Endothelial cell of umbilical vein (primary cell): Measurements from ENCODE around the gene DNAH11. TPM values are rescaled to one million over a fixed set of nuclear protein-coding genes. Genes with fewer than 3 reads are reported as not detected.

Experiments
- BruUV-seq: library from RNA; stranded (reverse); fragments of 400-500 nt; replicated peaks from 2 replicates; lab custom pipeline; 2021; lab: Mats Ljungman, UMichigan
- CTCF ChIA-PET: fragments of 300-600, 350-600 bp; sonication (Branson Sonifier 250); formaldehyde crosslinking; loops from one replicate; lab custom pipeline; 2021; ENCODE audit warnings: antibody characterized with exemption, inconsistent platforms; lab: Charles Lee
- POLR2A ChIA-PET: fragments of 300-600, 350-600 bp; sonication (Branson Sonifier 250); formaldehyde crosslinking; loops from one replicate; lab custom pipeline; 2021; ENCODE audit warnings: antibody characterized with exemption, inconsistent platforms; lab: Charles Lee
- DNase-seq: peaks from one replicate; pipeline ENCODE4 v3.0.0-alpha.2; 2011; ENCODE audit warnings: low read depth, low spot score
- FAIRE-seq: peaks from 2 replicates; lab custom pipeline; 2011; peaks lifted over from hg19 to GRCh38; lab: Jason Lieb, UNC
- H2AFZ ChIP-seq: 2 replicates; pipeline ENCODE4 v1.6.0; 2012; ENCODE audit warnings: low read depth, low read length, control low read depth, inconsistent platforms
- H3K27ac ChIP-seq: 2 replicates; pipeline ENCODE4 v1.5.1; 2011; ENCODE audit warnings: low read depth, mild to moderate bottlenecking, control low read depth, low read length, moderate library complexity; ENCODE audit not compliant: insufficient read depth
- H3K27me3 ChIP-seq, 2 experiments: 2 replicates each; pipeline versions ENCODE4 v1.6.0 to v1.6.1; 2011; ENCODE audit warnings: low read length in 2 of 2, mixed read lengths in 1 of 2; ENCODE audit not compliant: control insufficient read depth in 2 of 2, insufficient read depth in 2 of 2
- H3K36me3 ChIP-seq, 2 experiments: 2 replicates in 1 of 2; 3 replicates in 1 of 2; pipeline ENCODE4 v1.5.1; 2011; ENCODE audit warnings: low read length in 2 of 2, mild to moderate bottlenecking in 1 of 2, moderate library complexity in 1 of 2; ENCODE audit not compliant: control insufficient read depth in 2 of 2, insufficient read depth in 2 of 2; ENCODE audit errors: extremely low read depth in 1 of 2
- H3K4me1 ChIP-seq: 3 replicates; pipeline ENCODE4 v1.5.1; 2011; ENCODE audit warnings: mild to moderate bottlenecking, low read length; ENCODE audit not compliant: control insufficient read depth, insufficient read depth; ENCODE audit errors: extremely low read depth
- H3K4me2 ChIP-seq: 2 replicates; pipeline ENCODE4 v1.6.1; 2011; ENCODE audit warnings: low read length, control low read depth, mixed read lengths; ENCODE audit not compliant: insufficient read depth
- H3K4me3 ChIP-seq, 3 experiments: fragments of 200-600 bp in 1 of 3; sonication (generic), shearing (Covaris generic) in 1 of 3; replicated peaks in 1 of 3; 2 replicates each; pipeline ENCODE4 v1.5.1; 2011 to 2016; ENCODE audit warnings: control low read depth in 3 of 3, low read length in 3 of 3, mild to moderate bottlenecking in 2 of 3, inconsistent platforms in 1 of 3, low read depth in 1 of 3, moderate library complexity in 1 of 3; ENCODE audit not compliant: insufficient read depth in 1 of 3
- H3K79me2 ChIP-seq: 2 replicates; pipeline ENCODE4 v1.6.0; 2012; ENCODE audit warnings: low read length, inconsistent platforms; ENCODE audit not compliant: control insufficient read depth, insufficient read depth
- H3K9ac ChIP-seq: replicated peaks from 2 replicates; pipeline ENCODE3; 2011; ENCODE audit warnings: low read length, control low read depth; ENCODE audit not compliant: insufficient read depth; ENCODE audit errors: extremely low read depth
- H3K9me1 ChIP-seq: replicated peaks from 3 replicates; pipeline ENCODE4 v1.6.0; 2011; ENCODE audit warnings: mild to moderate bottlenecking, low read length; ENCODE audit not compliant: control insufficient read depth, insufficient read depth; ENCODE audit errors: extremely low read depth
- H3K9me3 ChIP-seq: replicated peaks from 2 replicates; pipeline ENCODE4 v1.5.1; 2012; ENCODE audit warnings: low read length, inconsistent platforms; ENCODE audit not compliant: control insufficient read depth, insufficient read depth
- H4K20me1 ChIP-seq: replicated peaks from 2 replicates; pipeline ENCODE3; 2011; ENCODE audit warnings: mild to moderate bottlenecking, low read length; ENCODE audit not compliant: control insufficient read depth, insufficient read depth; ENCODE audit errors: extremely low read depth
- CTCF ChIP-seq, 2 donors: IDR thresholded peaks; 1 replicate in 1 of 2; 2 replicates in 1 of 2; pipeline ENCODE4 v1.5.1; 2011; ENCODE audit warnings: low read length in 2 of 2, mild to moderate bottlenecking in 2 of 2, moderate library complexity in 2 of 2, control low read depth in 1 of 2, inconsistent platforms in 1 of 2, low read depth in 1 of 2; ENCODE audit not compliant: insufficient read depth in 1 of 2; ENCODE audit errors: extremely low read depth in 1 of 2
- EZH2 ChIP-seq: IDR thresholded peaks from 2 replicates; pipeline ENCODE4 v1.6.1; 2012; ENCODE audit warnings: borderline replicate concordance, low read depth, mild to moderate bottlenecking, moderate library complexity, low read length, inconsistent platforms; ENCODE audit not compliant: severe bottlenecking
- FOS ChIP-seq: IDR thresholded peaks from 2 replicates; pipeline ENCODE4 v1.6.1; 2011; ENCODE audit warnings: mild to moderate bottlenecking, low read length, moderate library complexity, borderline replicate concordance; ENCODE audit not compliant: insufficient read depth
- GATA2 ChIP-seq: IDR thresholded peaks from 2 replicates; pipeline ENCODE4 v1.7.0; 2011; ENCODE audit warnings: low read depth, mild to moderate bottlenecking, moderate library complexity, mixed read lengths, low read length; ENCODE audit not compliant: insufficient read length, insufficient read depth
- JUN ChIP-seq: IDR thresholded peaks from 2 replicates; pipeline ENCODE4 v1.6.1; 2011; ENCODE audit warnings: borderline replicate concordance, low read depth; ENCODE audit not compliant: insufficient read length, insufficient read depth
- MYC ChIP-seq: IDR thresholded peaks from one replicate; pipeline ENCODE4 v1.6.1; 2011; ENCODE audit warnings: mild to moderate bottlenecking, low read depth, low read length
- POLR2A ChIP-seq: IDR thresholded peaks from 2 replicates; pipeline ENCODE4 v1.6.1; 2012; ENCODE audit warnings: low read depth, mild to moderate bottlenecking, control low read depth, low read length
- POLR2AphosphoS5 ChIP-seq: IDR thresholded peaks from 2 replicates; pipeline ENCODE4 v1.6.1; 2012; ENCODE audit warnings: low read depth, mild to moderate bottlenecking, control low read depth, low read length, moderate library complexity; ENCODE audit not compliant: insufficient read depth
- dilution Hi-C: fragments of 300-500 bp; cut with MboI; formaldehyde crosslinking; loops from one replicate; pipeline ENCODE4 v1.15.0; 2019; ENCODE audit warnings: low sequenced_read_pairs; ENCODE audit not compliant: extremely low pct_ligation_motif_present
- intact Hi-C: fragments of 100-400 bp; cut with micrococcal nuclease; formaldehyde crosslinking; loops from one replicate; pipeline ENCODE4 v1.10.0; 2022
- polyA plus RNA-seq, 4 experiments: library from polyadenylated mRNA; depleted of rRNA in 3 of 4; stranded (reverse) in 3 of 4; unstranded in 1 of 4; fragments of >200 nt; gene quantifications; 2 replicates each; pipeline versions ENCODE4 v1.2.1 to v1.2.3, GENCODE V29; 2011 to 2012; ENCODE audit warnings: missing spikeins in 1 of 4
- total RNA-seq: library from RNA; stranded (reverse); gene quantifications from 2 replicates; pipeline ENCODE4 v1.2.3, GENCODE V29; 2021
- TF ChIP-seq, protein P1 (sequence below): IDR thresholded peaks from 2 replicates; pipeline ENCODE4 v1.6.1; 2011; ENCODE audit not compliant: insufficient read depth, insufficient read length

The DNAH11 gene
- total and polyA plus RNA-seq, 2 donors (not counting 3 experiments of a cell fraction or from before 2014, with no cell fraction given), result 0.69 to 0.91 TPM

GRCh38 chr7:21868576-21868850, 325.7 kb downstream of the DNAH11 start:
- dilution Hi-C loops, result no loop called here
- H3K9me3 ChIP-seq, result no peaks in the 10 kb centered on the region
- H3K9ac ChIP-seq, result no peak overlapping the region
- CTCF ChIA-PET, result interaction anchor here (2.5 kb wide), 1 partner anchor 11 kb away, joined by 8 read pairs; no protein-coding TSS in a partner anchor
- H3K4me1 ChIP-seq, result peaks cover 4% of the 10 kb centered on the region
- DNase-seq (no peak), FAIRE-seq (no peak)
- H3K27me3 ChIP-seq, result no peaks in the 10 kb centered on the region
- H3K27ac ChIP-seq, result no peak overlapping the region
- no peak overlapping the region for H2AFZ ChIP-seq
- H3K9me1 ChIP-seq, result no peaks in the 10 kb centered on the region
- intact Hi-C loops, result no loop called here
- no peak overlapping the region for H3K4me2 ChIP-seq
- H3K79me2 ChIP-seq, result no peaks in the 10 kb centered on the region
- POLR2A ChIA-PET, result interaction anchor here (0.6 kb wide), 1 partner anchor 384 kb away, joined by 9 read pairs; no protein-coding TSS in a partner anchor
- H3K4me3 ChIP-seq, result no peak overlapping the region
- no peaks in the 10 kb centered on the region for H3K36me3 ChIP-seq
- TF ChIP-seq CTCF (IDR thresholded peaks at IDR 0.05; ENCODE audit: extremely low read depth in 1 of 2, insufficient read depth in 1 of 2, low read depth in 1 of 2, low read length in 2 of 2), result no peak
- no peak for TF ChIP-seq MYC
- TF ChIP-seq, protein P1, sequence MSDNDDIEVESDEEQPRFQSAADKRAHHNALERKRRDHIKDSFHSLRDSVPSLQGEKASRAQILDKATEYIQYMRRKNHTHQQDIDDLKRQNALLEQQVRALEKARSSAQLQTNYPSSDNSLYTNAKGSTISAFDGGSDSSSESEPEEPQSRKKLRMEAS, result no peak
- TF ChIP-seq JUN, result no peak
- no peak for TF ChIP-seq GATA2
- TF ChIP-seq EZH2, result no peak
- no peak for TF ChIP-seq POLR2A
- TF ChIP-seq POLR2AphosphoS5, result no peak
- TF ChIP-seq FOS, result no peak
- H4K20me1 ChIP-seq, result no peaks in the 10 kb centered on the region
- no TSS peak for BruUV-seq
